Measurements from ENCODE around the gene XAF1.
"Not testable (repeated sequence)": the region's sequence is repeated elsewhere in the genome, so short reads cannot be mapped to it uniquely, and the experiment has no call there.

The XAF1 gene

GRCh38 chr17:6797718-6798351 is 42.0 kb downstream of the XAF1 start:
- no peak for DNase-seq (ENCODE audit: low read depth in 4 of 4, low spot score in 1 of 4)

- no peak for DNase-seq (ENCODE audit: low read depth in 4 of 4, low spot score in 1 of 4)
Measured at GRCh38 chr17:6799738-6800137, 43.9 kb downstream of the XAF1 start.

GRCh38 chr17:6800422-6801027 is 44.7 kb downstream of the XAF1 start:
- peak in 1 of 4 experiments; percentile 11 for DNase-seq (ENCODE audit: low read depth in 4 of 4, low spot score in 1 of 4)

- no peak for DNase-seq (ENCODE audit: low read depth in 4 of 4, low spot score in 1 of 4)
Measured at GRCh38 chr17:6811510-6811909, 55.7 kb downstream of the XAF1 start.

- no peak for DNase-seq (ENCODE audit: low read depth in 4 of 4, low spot score in 1 of 4)
Measured at GRCh38 chr17:6812295-6812694, 56.4 kb downstream of the XAF1 start.

GRCh38 chr17:6815775-6816174 is 59.9 kb downstream of the XAF1 start:
- no peak for DNase-seq (ENCODE audit: low read depth in 4 of 4, low spot score in 1 of 4)

- not testable (repeated sequence) for DNase-seq (ENCODE audit: low read depth in 4 of 4, low spot score in 1 of 4)
Measured at GRCh38 chr17:6816368-6816767, 60.5 kb downstream of the XAF1 start.

GRCh38 chr17:6818938-6819337 is 63.1 kb downstream of the XAF1 start:
- no peak for DNase-seq (ENCODE audit: low read depth in 4 of 4, low spot score in 1 of 4)

GRCh38 chr17:6823011-6823442 is 67.2 kb downstream of the XAF1 start:
- DNase-seq (ENCODE audit: low read depth in 4 of 4, low spot score in 1 of 4), result no peak

Data from stimulated activated CD4-positive, alpha-beta T cell treated with anti-CD3 and anti-CD28 coated beads, Interleukin-1b, Interleukin-23, amount 100 ng/mL, for 24 hours (primary cell).